K562 (cell line): ENCODE results near the gene ATP13A2. TPM values are rescaled to one million over a fixed set of nuclear protein-coding genes. Genes with fewer than 3 reads are reported as not detected.

Experiments used
- ATAC-seq: fragments of 200-7000 bp; cut with Tn5 transposase; 3 replicates; pipeline ENCODE4 v1.9.1; 2020; ENCODE audit warnings: moderate library complexity
- BruUV-seq: library from RNA; stranded (reverse); fragments of 400-500 nt; replicated peaks from 2 replicates; lab custom pipeline; 2021; lab: Mats Ljungman, UMichigan
- CTCF ChIA-PET: fragments of 300-600 bp; formaldehyde crosslinking; extraction: SDS; loops from one replicate; lab custom pipeline; 2021; ENCODE audit warnings: low intra/inter-chr PET ratio; lab: Yijun Ruan, JAX
- POLR2A ChIA-PET: fragments of 300-600, 350-650 bp; sonication (Branson Sonifier 250); formaldehyde crosslinking; extraction: SDS; loops from one replicate; lab custom pipeline; 2021; ENCODE audit warnings: antibody characterized with exemption, inconsistent platforms; lab: Yijun Ruan, JAX
- DNase-seq, 4 experiments: peaks; one replicate each; pipeline versions ENCODE4 v3.0.0 to v3.0.0-alpha.2; 2011 to 2018; ENCODE audit warnings: low spot score in 3 of 4, mixed read lengths in 3 of 4; ENCODE audit errors: extremely low read depth in 1 of 4
- FAIRE-seq: peaks from 2 replicates; lab custom pipeline; 2011; peaks lifted over from hg19 to GRCh38; lab: Jason Lieb, UNC
- H2AFZ ChIP-seq: 2 replicates; pipeline ENCODE4 v1.6.0; 2011; ENCODE audit warnings: low read depth, low read length, control low read depth, inconsistent platforms
- H3K27ac ChIP-seq: fragments of 200-600 bp; 3 replicates; pipeline ENCODE4 v1.8.0; 2011; ENCODE audit warnings: low read depth, mild to moderate bottlenecking, control low read depth, inconsistent platforms, low read length, moderate library complexity, mixed read lengths; ENCODE audit errors: extremely low read depth
- H3K27me3 ChIP-seq, 2 experiments: fragments of 300-600 bp in 1 of 2; 2 replicates in 1 of 2; 3 replicates in 1 of 2; pipeline versions ENCODE4 v1.6.0 to v1.8.0; 2011; ENCODE audit warnings: inconsistent platforms in 2 of 2, low read length in 2 of 2, mild to moderate bottlenecking in 1 of 2, mixed read lengths in 1 of 2, moderate library complexity in 1 of 2; ENCODE audit not compliant: control insufficient read depth in 2 of 2, insufficient read depth in 2 of 2
- H3K36me3 ChIP-seq: fragments of 300-600 bp; 3 replicates; pipeline ENCODE4 v1.8.0; 2011; ENCODE audit warnings: mild to moderate bottlenecking, low read length, inconsistent platforms; ENCODE audit not compliant: control insufficient read depth, insufficient read depth
- H3K4me1 ChIP-seq, 2 experiments: fragments of 200-600 bp in 1 of 2; replicated peaks in 1 of 2; 2 replicates in 1 of 2; 3 replicates in 1 of 2; pipeline versions ENCODE4 v1.5.1 to v1.8.0; 2011; ENCODE audit warnings: inconsistent platforms in 2 of 2, low read length in 2 of 2, mild to moderate bottlenecking in 1 of 2, mixed read lengths in 1 of 2, moderate library complexity in 1 of 2; ENCODE audit not compliant: control insufficient read depth in 2 of 2, insufficient read depth in 2 of 2
- H3K4me2 ChIP-seq: 2 replicates; pipeline ENCODE4 v1.6.1; 2011; ENCODE audit warnings: low read length, control low read depth, inconsistent platforms, mixed read lengths; ENCODE audit not compliant: insufficient read depth
- H3K4me3 ChIP-seq: fragments of 200-600 bp; sonication (generic), shearing (Covaris generic); 2 replicates; pipeline ENCODE4 v1.5.1; 2016; ENCODE audit warnings: control low read depth, inconsistent platforms
- H3K79me2 ChIP-seq: fragments of 200-600 bp; 3 replicates; pipeline ENCODE4 v1.8.0; 2011; ENCODE audit warnings: low read length, inconsistent platforms; ENCODE audit not compliant: control insufficient read depth, insufficient read depth
- H3K9ac ChIP-seq, 2 experiments: 2 replicates each; pipeline versions ENCODE4 v1.6.0 to v1.6.1; 2011; ENCODE audit warnings: low read depth in 2 of 2, low read length in 2 of 2, control low read depth in 1 of 2, inconsistent platforms in 1 of 2, mild to moderate bottlenecking in 1 of 2, mixed read lengths in 1 of 2; ENCODE audit not compliant: insufficient read depth in 1 of 2
- H3K9me1 ChIP-seq: one replicate; pipeline ENCODE4 v1.6.0; 2011; ENCODE audit warnings: inconsistent platforms, mild to moderate bottlenecking, low read length, moderate library complexity; ENCODE audit not compliant: control insufficient read depth, insufficient read depth
- H3K9me3 ChIP-seq: replicated peaks from 2 replicates; pipeline ENCODE4 v1.5.1; 2011; ENCODE audit warnings: low read depth, low read length, inconsistent platforms; ENCODE audit not compliant: control insufficient read depth, insufficient read depth
- H4K20me1 ChIP-seq: replicated peaks from 2 replicates; pipeline ENCODE4 v1.6.1; 2011; ENCODE audit warnings: low read length, inconsistent platforms, mixed read lengths; ENCODE audit not compliant: control insufficient read depth, insufficient read depth
- GATAD2A ChIP-seq: fragments of 450-650 bp; IDR thresholded peaks from 2 replicates; pipeline ENCODE4 v1.6.1; 2017
- L3MBTL2 ChIP-seq: fragments of 450-650 bp; IDR thresholded peaks from 2 replicates; pipeline ENCODE4 v1.6.1; 2016; ENCODE audit warnings: mild to moderate bottlenecking, moderate library complexity
- ZBTB1 ChIP-seq: sonication (generic); formaldehyde crosslinking; IDR thresholded peaks from 2 replicates; pipeline ENCODE4 v1.8.1; 2023; ENCODE audit warnings: missing genetic modification reagents, low read depth, mild to moderate bottlenecking, borderline replicate concordance
- ZNF764 ChIP-seq: fragments of 250-450 bp; sonication (Bioruptor Pico); IDR thresholded peaks from 2 replicates; pipeline ENCODE4 v1.4.0; 2020; ENCODE audit warnings: low read depth, mild to moderate bottlenecking, moderate library complexity
- WGBS: fragments of 100-300 bp; shearing (Covaris generic); methylation state at CpG from one replicate; pipeline ENCODE4 v1.1.6; 2016; ENCODE audit warnings: low coverage, mixed read lengths; ENCODE audit not compliant: insufficient coverage; ENCODE audit errors: missing lambda C conversion rate; 5-methylcytosine and 5-hydroxymethylcytosine counted together
- in situ Hi-C: fragments of 300-500 bp; cut with MboI; formaldehyde crosslinking; loops from 4 replicates; pipeline ENCODE4 v1.15.0; 2018; ENCODE audit warnings: inconsistent platforms, mixed read lengths
- intact Hi-C: fragments of 100-400 bp; cut with micrococcal nuclease; formaldehyde crosslinking; loops from 2 replicates; pipeline ENCODE4 v1.14.2; 2022
- polyA plus RNA-seq, 8 experiments: library from polyadenylated mRNA; depleted of rRNA in 4 of 8; stranded (reverse) in 5 of 8; unstranded in 3 of 8; fragments of >200 nt; fragmentation: Nextera tagmentation in 2 of 8; fragmentation: Illumina TruSeq in 1 of 8; extraction: Ambion mirVana in 2 of 8; extraction: Trizol in 1 of 8; gene quantifications; 2 replicates each; pipeline versions ENCODE4 v1.2.1 to v1.2.3, GENCODE V29; 2011 to 2014; ENCODE audit warnings: inconsistent platforms in 1 of 8, missing spikeins in 1 of 8
- total RNA-seq, 7 experiments: library from RNA; depleted of rRNA in 6 of 7; stranded (reverse); fragments of >200 nt in 6 of 7; fragmentation: Illumina TruSeq in 2 of 7; extraction: Trizol in 2 of 7; gene quantifications; 2 replicates each; pipeline versions ENCODE4 v1.2.1 to v1.2.3, GENCODE V29; 2011 to 2021; ENCODE audit warnings: low replicate concordance in 1 of 7
- TF ChIP-seq, protein P1 (sequence below): fragments of 250-450 bp; sonication (Bioruptor Pico); IDR thresholded peaks from 2 replicates; pipeline ENCODE4 v1.8.0; 2022; ENCODE audit warnings: inconsistent platforms, mild to moderate bottlenecking, moderate library complexity, borderline replicate concordance
- TF ChIP-seq, protein P2 (sequence below): fragments of 450-650 bp; IDR thresholded peaks from 2 replicates; pipeline ENCODE4 v1.6.1; 2016
- TF ChIP-seq, protein P3 (sequence below): fragments of 450-650 bp; formaldehyde crosslinking; IDR thresholded peaks from 2 replicates; pipeline ENCODE4 v1.4.0; 2020; ENCODE audit warnings: mild to moderate bottlenecking, moderate library complexity

ATP13A2 gene
- total and polyA plus RNA-seq, 9 of the 15 experiments (the other 6 are each of a cell fraction or from before 2014, with no cell fraction given) = 0.36 to 56.3 (median 16.3) TPM

GRCh38 chr1:17012775-17013490 is 1.2 kb upstream of the ATP13A2 start:
- Histone ChIP-seq H3K27ac (no peak overlapping the region), H2AFZ (peak overlapping the region; percentile 7), H3K9ac (no peak overlapping the region), H3K4me2 (no peak overlapping the region), H3K27me3 (no peaks in the 10 kb centered on the region), H3K36me3 (peaks cover 3% of the 10 kb centered on the region; the same call in 1 of the 3 replicates), H3K9me3 (no peaks in the 10 kb centered on the region), H3K79me2 (no peaks in the 10 kb centered on the region; the same call in 2 of the 3 replicates), H3K4me1 (peaks cover 27 to 32% of the 10 kb centered on the region in 2 experiments), H3K4me3 (no peak overlapping the region), H3K9me1 (no peaks in the 10 kb centered on the region), H4K20me1 (no peaks in the 10 kb centered on the region)
- 50% methylated on average over 9 of the region's 9 CpGs for WGBS
- ATAC-seq (no peak), DNase-seq (no peak), FAIRE-seq (no peak)
- TF ChIP-seq, protein P1, sequence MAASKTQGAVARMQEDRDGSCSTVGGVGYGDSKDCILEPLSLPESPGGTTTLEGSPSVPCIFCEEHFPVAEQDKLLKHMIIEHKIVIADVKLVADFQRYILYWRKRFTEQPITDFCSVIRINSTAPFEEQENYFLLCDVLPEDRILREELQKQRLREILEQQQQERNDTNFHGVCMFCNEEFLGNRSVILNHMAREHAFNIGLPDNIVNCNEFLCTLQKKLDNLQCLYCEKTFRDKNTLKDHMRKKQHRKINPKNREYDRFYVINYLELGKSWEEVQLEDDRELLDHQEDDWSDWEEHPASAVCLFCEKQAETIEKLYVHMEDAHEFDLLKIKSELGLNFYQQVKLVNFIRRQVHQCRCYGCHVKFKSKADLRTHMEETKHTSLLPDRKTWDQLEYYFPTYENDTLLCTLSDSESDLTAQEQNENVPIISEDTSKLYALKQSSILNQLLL (CRISPR knock-in tag) = no peak
- TF ChIP-seq ZNF764 (CRISPR knock-in tag) = no peak
- TF ChIP-seq, protein P2, sequence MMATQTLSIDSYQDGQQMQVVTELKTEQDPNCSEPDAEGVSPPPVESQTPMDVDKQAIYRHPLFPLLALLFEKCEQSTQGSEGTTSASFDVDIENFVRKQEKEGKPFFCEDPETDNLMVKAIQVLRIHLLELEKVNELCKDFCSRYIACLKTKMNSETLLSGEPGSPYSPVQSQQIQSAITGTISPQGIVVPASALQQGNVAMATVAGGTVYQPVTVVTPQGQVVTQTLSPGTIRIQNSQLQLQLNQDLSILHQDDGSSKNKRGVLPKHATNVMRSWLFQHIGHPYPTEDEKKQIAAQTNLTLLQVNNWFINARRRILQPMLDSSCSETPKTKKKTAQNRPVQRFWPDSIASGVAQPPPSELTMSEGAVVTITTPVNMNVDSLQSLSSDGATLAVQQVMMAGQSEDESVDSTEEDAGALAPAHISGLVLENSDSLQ = no peak
- TF ChIP-seq, protein P3, sequence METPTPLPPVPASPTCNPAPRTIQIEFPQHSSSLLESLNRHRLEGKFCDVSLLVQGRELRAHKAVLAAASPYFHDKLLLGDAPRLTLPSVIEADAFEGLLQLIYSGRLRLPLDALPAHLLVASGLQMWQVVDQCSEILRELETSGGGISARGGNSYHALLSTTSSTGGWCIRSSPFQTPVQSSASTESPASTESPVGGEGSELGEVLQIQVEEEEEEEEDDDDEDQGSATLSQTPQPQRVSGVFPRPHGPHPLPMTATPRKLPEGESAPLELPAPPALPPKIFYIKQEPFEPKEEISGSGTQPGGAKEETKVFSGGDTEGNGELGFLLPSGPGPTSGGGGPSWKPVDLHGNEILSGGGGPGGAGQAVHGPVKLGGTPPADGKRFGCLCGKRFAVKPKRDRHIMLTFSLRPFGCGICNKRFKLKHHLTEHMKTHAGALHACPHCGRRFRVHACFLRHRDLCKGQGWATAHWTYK (CRISPR knock-in tag) = no peak
- no peak for TF ChIP-seq L3MBTL2
- TF ChIP-seq GATAD2A = no peak
- TF ChIP-seq ZBTB1 (CRISPR knock-in tag) = 0 out of 2 replicates have a peak, but pooled peaks have one; percentile 32
- intact Hi-C loops (no loop called here), in situ Hi-C loops (no loop called here)
- CTCF ChIA-PET = no interaction called here
- POLR2A ChIA-PET = interaction anchor here (0.6 to 2.0 kb wide), 7 partner anchors 8 to 1751 kb away, joined by 3 to 9 read pairs (median 4); no protein-coding TSS in a partner anchor
- no TSS peak for BruUV-seq
